SK-N-SH treated with all-trans-retinoic acid at 6 μM for 48 hours (cell line): Measurements from ENCODE around the gene TMEM219.

Experiments
- ARNTL ChIP-seq: fragments of 450-650 bp; formaldehyde crosslinking; IDR thresholded peaks from 2 replicates; pipeline ENCODE4 v1.5.0; 2020; ENCODE audit warnings: low read depth, mild to moderate bottlenecking, moderate library complexity, borderline replicate concordance
- BACH2 ChIP-seq: fragments of 250-450 bp; sonication (Bioruptor Pico); IDR thresholded peaks from 2 replicates; pipeline ENCODE4 v1.9.0; 2021; ENCODE audit warnings: mild to moderate bottlenecking, borderline replicate concordance
- ESRRG ChIP-seq: fragments of 250-450 bp; sonication (Bioruptor Pico); IDR thresholded peaks from 2 replicates; pipeline ENCODE4 v1.6.1; 2021; ENCODE audit warnings: mild to moderate bottlenecking
- GLIS3 ChIP-seq: fragments of 250-450 bp; sonication (Bioruptor Pico); IDR thresholded peaks from 2 replicates; pipeline ENCODE4 v1.5.0; 2020; ENCODE audit warnings: mild to moderate bottlenecking, moderate library complexity
- OSR1 ChIP-seq: fragments of 250-450 bp; sonication (Bioruptor Pico); IDR thresholded peaks from 2 replicates; pipeline ENCODE4 v1.8.0; 2022; ENCODE audit warnings: moderate library complexity, mild to moderate bottlenecking, inconsistent platforms
- RARB ChIP-seq: fragments of 250-450 bp; sonication (Bioruptor Pico); IDR thresholded peaks from 2 replicates; pipeline ENCODE4 v1.8.0; 2021; ENCODE audit warnings: mild to moderate bottlenecking, moderate library complexity
- TCF4 ChIP-seq: fragments of 250-450 bp; sonication (Bioruptor Pico); IDR thresholded peaks from 2 replicates; pipeline ENCODE4 v1.8.0; 2021; ENCODE audit warnings: mild to moderate bottlenecking, moderate library complexity, borderline replicate concordance
- ZFP3 ChIP-seq: fragments of 250-450 bp; sonication (Bioruptor Pico); IDR thresholded peaks from 2 replicates; pipeline ENCODE4 v1.5.0; 2020; ENCODE audit warnings: mild to moderate bottlenecking, moderate library complexity
- ZFP30 ChIP-seq: fragments of 450-650 bp; formaldehyde crosslinking; IDR thresholded peaks from 2 replicates; pipeline ENCODE4 v1.5.0; 2022; ENCODE audit warnings: mild to moderate bottlenecking, moderate library complexity
- ZNF8 ChIP-seq: fragments of 450-650 bp; formaldehyde crosslinking; IDR thresholded peaks from 2 replicates; pipeline ENCODE4 v1.5.0; 2020; ENCODE audit warnings: mild to moderate bottlenecking, moderate library complexity
- TF ChIP-seq, protein P1 (sequence below): fragments of 250-450 bp; sonication (Bioruptor Pico); IDR thresholded peaks from 2 replicates; pipeline ENCODE4 v1.8.0; 2021; ENCODE audit warnings: low read depth, mild to moderate bottlenecking, moderate library complexity, borderline replicate concordance
- TF ChIP-seq, protein P2 (sequence below): fragments of 250-450 bp; sonication (Bioruptor Pico); IDR thresholded peaks from 2 replicates; pipeline ENCODE4 v1.8.0; 2020; ENCODE audit warnings: mild to moderate bottlenecking, moderate library complexity, borderline replicate concordance
- TF ChIP-seq, protein P3 (sequence below): fragments of 250-450 bp; sonication (Bioruptor Pico); IDR thresholded peaks from 2 replicates; pipeline ENCODE4 v1.5.0; 2020; ENCODE audit warnings: mild to moderate bottlenecking, moderate library complexity
- TF ChIP-seq, protein P4 (sequence below): fragments of 250-450 bp; sonication (Bioruptor Pico); IDR thresholded peaks from 2 replicates; pipeline ENCODE4 v1.5.1; 2020; ENCODE audit warnings: low read depth, mild to moderate bottlenecking, moderate library complexity

DNA sequence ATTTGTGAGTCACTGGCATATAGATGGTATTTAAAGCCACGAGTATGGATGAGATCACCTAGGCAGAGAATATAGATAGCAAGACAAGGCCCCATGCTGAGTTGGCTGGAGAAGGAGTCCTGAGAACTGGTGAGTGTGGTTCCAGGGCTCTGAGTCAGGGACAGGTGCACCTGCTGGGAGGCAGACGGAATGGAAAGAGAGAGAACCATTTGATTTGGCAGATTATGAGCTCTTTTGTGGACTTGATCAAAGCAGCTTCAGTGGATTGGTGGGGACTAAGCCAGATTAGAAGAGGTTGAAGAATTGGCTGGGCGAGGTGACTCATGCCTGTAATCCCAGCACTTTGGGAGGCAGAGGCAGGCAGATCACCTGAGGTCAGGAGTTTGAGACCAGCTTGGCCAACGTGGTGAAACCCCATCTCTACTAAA lies 56.9 kb downstream of the TMEM219 start:
- TF ChIP-seq, protein P1, sequence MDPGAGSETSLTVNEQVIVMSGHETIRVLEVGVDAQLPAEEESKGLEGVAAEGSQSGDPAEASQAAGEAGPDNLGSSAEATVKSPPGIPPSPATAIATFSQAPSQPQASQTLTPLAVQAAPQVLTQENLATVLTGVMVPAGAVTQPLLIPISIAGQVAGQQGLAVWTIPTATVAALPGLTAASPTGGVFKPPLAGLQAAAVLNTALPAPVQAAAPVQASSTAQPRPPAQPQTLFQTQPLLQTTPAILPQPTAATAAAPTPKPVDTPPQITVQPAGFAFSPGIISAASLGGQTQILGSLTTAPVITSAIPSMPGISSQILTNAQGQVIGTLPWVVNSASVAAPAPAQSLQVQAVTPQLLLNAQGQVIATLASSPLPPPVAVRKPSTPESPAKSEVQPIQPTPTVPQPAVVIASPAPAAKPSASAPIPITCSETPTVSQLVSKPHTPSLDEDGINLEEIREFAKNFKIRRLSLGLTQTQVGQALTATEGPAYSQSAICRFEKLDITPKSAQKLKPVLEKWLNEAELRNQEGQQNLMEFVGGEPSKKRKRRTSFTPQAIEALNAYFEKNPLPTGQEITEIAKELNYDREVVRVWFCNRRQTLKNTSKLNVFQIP (CRISPR knock-in tag): no peak
- TF ChIP-seq, protein P2, sequence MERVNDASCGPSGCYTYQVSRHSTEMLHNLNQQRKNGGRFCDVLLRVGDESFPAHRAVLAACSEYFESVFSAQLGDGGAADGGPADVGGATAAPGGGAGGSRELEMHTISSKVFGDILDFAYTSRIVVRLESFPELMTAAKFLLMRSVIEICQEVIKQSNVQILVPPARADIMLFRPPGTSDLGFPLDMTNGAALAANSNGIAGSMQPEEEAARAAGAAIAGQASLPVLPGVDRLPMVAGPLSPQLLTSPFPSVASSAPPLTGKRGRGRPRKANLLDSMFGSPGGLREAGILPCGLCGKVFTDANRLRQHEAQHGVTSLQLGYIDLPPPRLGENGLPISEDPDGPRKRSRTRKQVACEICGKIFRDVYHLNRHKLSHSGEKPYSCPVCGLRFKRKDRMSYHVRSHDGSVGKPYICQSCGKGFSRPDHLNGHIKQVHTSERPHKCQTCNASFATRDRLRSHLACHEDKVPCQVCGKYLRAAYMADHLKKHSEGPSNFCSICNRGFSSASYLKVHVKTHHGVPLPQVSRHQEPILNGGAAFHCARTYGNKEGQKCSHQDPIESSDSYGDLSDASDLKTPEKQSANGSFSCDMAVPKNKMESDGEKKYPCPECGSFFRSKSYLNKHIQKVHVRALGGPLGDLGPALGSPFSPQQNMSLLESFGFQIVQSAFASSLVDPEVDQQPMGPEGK (CRISPR knock-in tag): no peak
- TF ChIP-seq GLIS3 (CRISPR knock-in tag): no peak
- TF ChIP-seq, protein P3, sequence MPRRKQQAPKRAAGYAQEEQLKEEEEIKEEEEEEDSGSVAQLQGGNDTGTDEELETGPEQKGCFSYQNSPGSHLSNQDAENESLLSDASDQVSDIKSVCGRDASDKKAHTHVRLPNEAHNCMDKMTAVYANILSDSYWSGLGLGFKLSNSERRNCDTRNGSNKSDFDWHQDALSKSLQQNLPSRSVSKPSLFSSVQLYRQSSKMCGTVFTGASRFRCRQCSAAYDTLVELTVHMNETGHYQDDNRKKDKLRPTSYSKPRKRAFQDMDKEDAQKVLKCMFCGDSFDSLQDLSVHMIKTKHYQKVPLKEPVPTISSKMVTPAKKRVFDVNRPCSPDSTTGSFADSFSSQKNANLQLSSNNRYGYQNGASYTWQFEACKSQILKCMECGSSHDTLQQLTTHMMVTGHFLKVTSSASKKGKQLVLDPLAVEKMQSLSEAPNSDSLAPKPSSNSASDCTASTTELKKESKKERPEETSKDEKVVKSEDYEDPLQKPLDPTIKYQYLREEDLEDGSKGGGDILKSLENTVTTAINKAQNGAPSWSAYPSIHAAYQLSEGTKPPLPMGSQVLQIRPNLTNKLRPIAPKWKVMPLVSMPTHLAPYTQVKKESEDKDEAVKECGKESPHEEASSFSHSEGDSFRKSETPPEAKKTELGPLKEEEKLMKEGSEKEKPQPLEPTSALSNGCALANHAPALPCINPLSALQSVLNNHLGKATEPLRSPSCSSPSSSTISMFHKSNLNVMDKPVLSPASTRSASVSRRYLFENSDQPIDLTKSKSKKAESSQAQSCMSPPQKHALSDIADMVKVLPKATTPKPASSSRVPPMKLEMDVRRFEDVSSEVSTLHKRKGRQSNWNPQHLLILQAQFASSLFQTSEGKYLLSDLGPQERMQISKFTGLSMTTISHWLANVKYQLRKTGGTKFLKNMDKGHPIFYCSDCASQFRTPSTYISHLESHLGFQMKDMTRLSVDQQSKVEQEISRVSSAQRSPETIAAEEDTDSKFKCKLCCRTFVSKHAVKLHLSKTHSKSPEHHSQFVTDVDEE (CRISPR knock-in tag): no peak
- TF ChIP-seq ZFP30: no peak
- TF ChIP-seq, protein P4, sequence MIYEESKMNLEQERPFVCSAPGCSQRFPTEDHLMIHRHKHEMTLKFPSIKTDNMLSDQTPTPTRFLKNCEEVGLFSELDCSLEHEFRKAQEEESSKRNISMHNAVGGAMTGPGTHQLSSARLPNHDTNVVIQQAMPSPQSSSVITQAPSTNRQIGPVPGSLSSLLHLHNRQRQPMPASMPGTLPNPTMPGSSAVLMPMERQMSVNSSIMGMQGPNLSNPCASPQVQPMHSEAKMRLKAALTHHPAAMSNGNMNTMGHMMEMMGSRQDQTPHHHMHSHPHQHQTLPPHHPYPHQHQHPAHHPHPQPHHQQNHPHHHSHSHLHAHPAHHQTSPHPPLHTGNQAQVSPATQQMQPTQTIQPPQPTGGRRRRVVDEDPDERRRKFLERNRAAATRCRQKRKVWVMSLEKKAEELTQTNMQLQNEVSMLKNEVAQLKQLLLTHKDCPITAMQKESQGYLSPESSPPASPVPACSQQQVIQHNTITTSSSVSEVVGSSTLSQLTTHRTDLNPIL (CRISPR knock-in tag): no peak
- no peak for TF ChIP-seq ARNTL (CRISPR knock-in tag)
- no peak for TF ChIP-seq ZFP3 (CRISPR knock-in tag)
- TF ChIP-seq TCF4 (CRISPR knock-in tag): no peak
- no peak for TF ChIP-seq ESRRG (CRISPR knock-in tag)
- TF ChIP-seq OSR1 (CRISPR knock-in tag): no peak
- no peak for TF ChIP-seq RARB (CRISPR knock-in tag)
- TF ChIP-seq ZNF8 (CRISPR knock-in tag): no peak
- no peak for TF ChIP-seq BACH2 (CRISPR knock-in tag)
